Measurements from ENCODE around the gene ZNF224. TPM values are rescaled to one million over a fixed set of nuclear protein-coding genes. Genes with fewer than 3 reads are reported as not detected.

The ZNF224 gene
- total and polyA plus RNA-seq, 12 donors = 5.1 to 27.8 (median 13.3) TPM

DNA sequence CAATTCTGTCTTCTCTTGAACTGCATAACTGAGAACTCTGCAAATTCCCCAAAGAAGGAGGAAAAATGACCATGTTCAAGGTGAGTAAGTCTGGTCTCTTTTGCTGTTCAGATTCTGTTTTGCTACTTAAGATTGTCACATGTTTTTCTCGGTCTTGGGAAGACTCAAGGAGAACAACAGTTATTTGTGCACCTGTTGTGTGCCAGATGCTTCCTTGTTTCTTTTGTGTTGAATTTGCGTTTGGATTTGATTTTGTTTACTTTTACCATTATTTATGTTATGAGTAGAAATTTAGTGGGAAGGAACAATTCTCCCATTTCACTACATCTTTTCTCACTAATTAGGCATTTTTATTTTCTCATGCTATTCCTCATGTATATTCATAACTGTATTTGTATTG, 17.8 kb upstream of the ZNF224 start:
- TF ChIP-seq, protein P1, sequence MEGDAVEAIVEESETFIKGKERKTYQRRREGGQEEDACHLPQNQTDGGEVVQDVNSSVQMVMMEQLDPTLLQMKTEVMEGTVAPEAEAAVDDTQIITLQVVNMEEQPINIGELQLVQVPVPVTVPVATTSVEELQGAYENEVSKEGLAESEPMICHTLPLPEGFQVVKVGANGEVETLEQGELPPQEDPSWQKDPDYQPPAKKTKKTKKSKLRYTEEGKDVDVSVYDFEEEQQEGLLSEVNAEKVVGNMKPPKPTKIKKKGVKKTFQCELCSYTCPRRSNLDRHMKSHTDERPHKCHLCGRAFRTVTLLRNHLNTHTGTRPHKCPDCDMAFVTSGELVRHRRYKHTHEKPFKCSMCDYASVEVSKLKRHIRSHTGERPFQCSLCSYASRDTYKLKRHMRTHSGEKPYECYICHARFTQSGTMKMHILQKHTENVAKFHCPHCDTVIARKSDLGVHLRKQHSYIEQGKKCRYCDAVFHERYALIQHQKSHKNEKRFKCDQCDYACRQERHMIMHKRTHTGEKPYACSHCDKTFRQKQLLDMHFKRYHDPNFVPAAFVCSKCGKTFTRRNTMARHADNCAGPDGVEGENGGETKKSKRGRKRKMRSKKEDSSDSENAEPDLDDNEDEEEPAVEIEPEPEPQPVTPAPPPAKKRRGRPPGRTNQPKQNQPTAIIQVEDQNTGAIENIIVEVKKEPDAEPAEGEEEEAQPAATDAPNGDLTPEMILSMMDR (IDR thresholded peaks at IDR 0.05) = no peak
- Histone ChIP-seq H3K27me3 (no peaks in the 10 kb centered on the region), H3K4me3 (no peak overlapping the region), H3K4me1 (peaks cover 0 to 18% (median 12%) of the 10 kb centered on the region in 9 donors), H3K9me3 (peaks cover 0 to 3% (median 0%) of the 10 kb centered on the region in 11 donors), H3K27ac (no peak overlapping the region), H3K36me3 (peaks cover 0 to 48% (median 7%) of the 10 kb centered on the region in 9 donors)
- no peak for DNase-seq
- no peak for ATAC-seq
- WGBS, 2 donors = 84 to 91% methylated on average over 2 of the region's 2 CpGs
- intact Hi-C loops (cut with DNase I) = no loop called here

DNA sequence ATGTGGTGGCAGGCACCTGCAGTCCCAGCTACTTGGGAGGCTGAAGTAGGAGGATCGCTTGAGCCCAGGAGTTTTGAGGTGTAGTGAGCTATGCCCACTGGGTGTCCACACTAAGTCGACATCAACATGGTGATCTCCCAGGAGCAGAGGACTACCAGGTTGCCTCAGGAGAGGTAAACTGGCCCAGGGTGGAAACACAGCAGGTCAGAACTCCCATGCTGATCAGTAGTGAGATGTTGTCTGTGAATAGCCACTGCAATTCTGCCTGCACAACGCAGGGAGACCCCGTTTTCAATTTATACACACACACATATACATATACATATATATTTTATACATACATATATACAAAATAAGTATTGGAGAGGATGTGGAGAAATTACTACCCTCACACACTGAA, 2.1 kb upstream of the ZNF224 start:
- 62 to 63% methylated on average over 4 of the region's 4 CpGs for WGBS, 2 donors
- Histone ChIP-seq H3K27me3 (no peaks in the 10 kb centered on the region), H3K4me3 (no peak overlapping the region), H3K4me1 (peaks cover 3 to 21% (median 12%) of the 10 kb centered on the region in 9 donors), H3K36me3 (peaks cover 0 to 24% (median 11%) of the 10 kb centered on the region in 9 donors), H3K9me3 (peaks cover 0 to 3% (median 0%) of the 10 kb centered on the region in 11 donors), H3K27ac (no peak overlapping the region)
- DNase-seq (no peak), ATAC-seq (no peak)
- TF ChIP-seq, protein P1 (IDR thresholded peaks at IDR 0.05) = no peak
- intact Hi-C loops (cut with DNase I) = loop anchor here in 4 of 10 donors (2.0 to 5.0 kb wide), 3 partner anchors 19 to 90 kb away; partner anchors contain the start of genes ZNF230 (in 2 of the 4), ZNF223 (in 1 of the 4) and ZNF284 (in 1 of the 4)

DNA sequence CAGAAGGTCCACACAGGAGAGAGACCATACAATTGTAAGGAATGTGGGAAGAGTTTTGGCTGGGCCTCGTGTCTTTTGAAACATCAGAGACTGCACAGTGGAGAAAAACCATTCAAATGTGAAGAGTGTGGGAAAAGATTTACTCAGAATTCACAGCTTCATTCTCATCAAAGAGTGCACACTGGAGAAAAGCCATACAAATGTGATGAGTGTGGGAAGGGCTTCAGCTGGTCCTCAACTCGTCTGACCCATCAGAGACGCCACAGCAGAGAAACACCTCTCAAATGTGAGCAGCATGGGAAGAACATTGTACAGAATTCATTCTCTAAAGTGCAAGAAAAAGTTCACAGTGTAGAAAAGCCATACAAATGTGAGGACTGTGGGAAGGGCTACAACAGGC, 13.6 kb downstream of the ZNF224 start:
- Histone ChIP-seq H3K27ac (no peak overlapping the region), H3K9me3 (peaks cover 0 to 95% (median 50%) of the 10 kb centered on the region in 11 donors), H3K27me3 (no peaks in the 10 kb centered on the region), H3K36me3 (peaks cover 4 to 71% (median 53%) of the 10 kb centered on the region in 9 donors), H3K4me3 (no peak overlapping the region), H3K4me1 (peaks cover 0 to 13% (median 9%) of the 10 kb centered on the region in 9 donors)
- intact Hi-C loops (cut with DNase I) = no loop called here
- DNase-seq (no peak), ATAC-seq (no peak)
- TF ChIP-seq, protein P1 (IDR thresholded peaks at IDR 0.05) = no peak
- 97 to 99% methylated on average over 3 of the region's 3 CpGs for WGBS, 2 donors

DNA sequence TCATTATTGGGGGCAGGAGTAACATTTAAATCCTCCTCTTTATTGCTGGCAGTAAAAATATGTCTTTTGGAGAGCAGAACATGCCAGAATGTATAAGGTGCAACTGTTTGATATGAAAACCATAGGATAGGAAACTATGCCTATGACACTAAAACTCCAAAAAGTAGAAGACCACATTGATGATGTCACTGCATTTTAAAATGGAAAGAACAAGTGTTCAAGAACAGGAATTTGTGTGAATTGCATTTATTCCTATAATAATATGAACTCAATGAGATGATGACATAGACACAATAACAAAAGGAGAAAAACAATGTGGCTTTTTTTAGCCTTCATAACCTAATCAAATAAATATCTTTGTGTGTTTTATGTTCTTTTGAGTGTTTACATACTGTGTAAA, 15.3 kb downstream of the ZNF224 start:
- TF ChIP-seq, protein P1 (IDR thresholded peaks at IDR 0.05) = no peak
- no peak overlapping the region for H3K27ac ChIP-seq
- peaks cover 0 to 78% (median 45%) of the 10 kb centered on the region in 11 donors for H3K9me3 ChIP-seq
- H3K4me1 ChIP-seq = peaks cover 0 to 21% (median 16%) of the 10 kb centered on the region in 9 donors
- ATAC-seq (no peak), DNase-seq (no peak)
- intact Hi-C loops (cut with DNase I) = no loop called here
- no peaks in the 10 kb centered on the region for H3K27me3 ChIP-seq
- no peak overlapping the region for H3K4me3 ChIP-seq
- peaks cover 4 to 54% (median 36%) of the 10 kb centered on the region in 9 donors for H3K36me3 ChIP-seq

All from heart right ventricle (tissue), 16 donors.